Stimulated activated CD4-positive, alpha-beta T cell treated with anti-CD3 and anti-CD28 coated beads, Interleukin-1b, Interleukin-23, amount 100 ng/mL, for 4 hours (primary cell): ENCODE measurements around the gene CYP46A1.

ENCODE experiments used
- DNase-seq, 2 donors: peaks; one replicate each; pipeline ENCODE4 v3.0.0-alpha.2; 2020; ENCODE audit warnings: low read depth in 2 of 2

The CYP46A1 gene

DNA sequence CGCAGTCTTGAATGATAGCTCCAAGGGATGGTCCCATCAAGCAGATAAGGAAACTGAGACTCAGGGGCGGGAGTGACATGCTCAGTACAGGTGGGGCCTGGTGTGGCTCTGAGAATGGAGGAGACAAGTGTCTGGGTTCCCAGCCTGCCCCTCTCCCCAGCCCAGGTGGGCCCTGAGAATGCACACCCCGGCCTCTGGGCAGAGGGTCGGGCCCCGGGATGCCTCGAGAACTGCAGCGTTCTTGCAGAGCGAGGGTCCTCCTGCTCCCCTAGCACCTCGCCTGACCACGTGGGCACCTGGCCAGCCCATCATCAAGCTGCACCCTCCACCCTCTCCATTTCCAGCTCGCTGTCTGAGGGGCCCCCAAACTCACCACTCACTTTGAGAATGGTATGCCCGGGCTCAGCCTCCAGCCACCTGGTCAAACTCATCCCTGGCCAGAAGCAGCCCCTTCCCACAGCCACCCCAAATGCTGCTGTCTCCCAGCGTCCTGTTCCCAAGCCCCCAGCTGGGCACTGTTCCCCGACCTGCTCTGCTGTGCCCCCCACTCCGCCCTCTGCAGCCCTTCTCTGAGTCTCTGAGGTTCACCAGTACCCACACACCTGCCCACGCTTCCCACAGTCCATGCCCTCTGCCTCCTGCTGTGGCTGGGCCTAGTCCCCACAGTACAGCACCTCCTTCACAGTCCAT, 44.3 kb downstream of the CYP46A1 start:
- no peak for DNase-seq

DNA sequence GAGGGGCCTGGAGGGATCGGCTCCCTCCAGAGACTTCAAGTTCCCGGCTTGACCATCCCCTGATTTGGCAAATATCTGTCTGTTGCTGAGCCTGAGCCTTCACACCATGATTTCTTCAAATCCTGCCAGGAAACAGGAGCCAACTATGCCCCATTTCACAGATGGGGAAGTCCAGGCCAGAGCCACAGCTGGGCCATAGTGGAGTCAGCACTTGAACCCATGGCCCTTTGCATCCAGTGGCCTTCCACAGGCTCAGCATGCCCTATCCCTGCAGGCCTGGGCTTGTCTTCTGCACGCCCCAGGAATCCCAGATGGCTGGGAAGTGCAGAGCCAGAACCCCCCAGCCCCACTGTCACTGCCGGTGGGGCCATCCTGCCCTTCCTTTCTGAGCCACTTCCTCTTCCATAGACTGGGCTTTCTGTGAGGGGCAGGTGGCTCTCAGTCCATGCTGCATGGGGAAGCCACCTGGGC, 44.9 kb downstream of the CYP46A1 start:
- no peak for DNase-seq

DNA sequence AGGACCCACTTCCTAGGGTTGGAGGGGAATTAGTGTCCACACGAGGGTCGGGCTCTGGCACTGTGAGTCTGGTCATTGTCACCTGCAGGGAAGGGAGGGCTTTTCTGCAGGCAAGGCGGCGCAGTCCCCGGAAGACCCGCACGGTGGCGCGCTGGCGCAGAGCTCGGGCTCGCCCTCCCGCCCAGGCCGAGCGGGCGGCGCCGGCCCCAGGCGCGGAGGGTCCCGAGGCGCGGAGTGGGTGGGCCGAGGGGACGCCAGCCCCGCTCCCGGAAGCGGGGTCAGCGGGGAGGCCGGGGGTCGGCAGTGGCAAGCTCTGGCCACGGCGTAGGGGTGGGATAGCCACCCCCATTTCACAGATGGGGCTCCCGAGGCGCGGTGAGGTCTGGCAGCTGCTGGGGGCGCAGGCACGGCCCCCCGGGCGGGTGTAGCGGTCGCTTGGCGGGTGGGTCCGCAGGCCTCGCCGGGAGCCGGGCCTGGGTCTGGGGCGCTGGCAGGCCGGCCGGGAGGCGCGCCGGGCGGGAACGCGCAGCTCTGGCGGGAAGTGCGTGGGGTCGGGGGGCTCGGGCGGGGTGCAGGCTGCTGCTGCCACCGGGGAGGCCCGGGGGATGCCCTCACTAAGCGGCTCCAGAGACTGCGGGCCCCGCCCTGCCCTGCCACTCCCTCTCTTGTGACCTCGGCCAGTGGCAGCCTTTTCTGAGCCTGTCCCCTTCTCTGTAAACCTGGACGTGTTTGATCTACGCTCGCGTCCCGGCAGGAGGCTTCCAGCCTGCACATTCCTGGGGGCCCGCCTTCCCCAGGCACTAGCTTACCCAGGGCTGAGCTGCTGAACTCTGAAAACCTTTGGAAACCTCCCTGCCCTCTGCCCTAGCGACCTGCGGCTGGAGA, 46.1 kb downstream of the CYP46A1 start:
- DNase-seq = peak; percentile 47 to 72

DNA sequence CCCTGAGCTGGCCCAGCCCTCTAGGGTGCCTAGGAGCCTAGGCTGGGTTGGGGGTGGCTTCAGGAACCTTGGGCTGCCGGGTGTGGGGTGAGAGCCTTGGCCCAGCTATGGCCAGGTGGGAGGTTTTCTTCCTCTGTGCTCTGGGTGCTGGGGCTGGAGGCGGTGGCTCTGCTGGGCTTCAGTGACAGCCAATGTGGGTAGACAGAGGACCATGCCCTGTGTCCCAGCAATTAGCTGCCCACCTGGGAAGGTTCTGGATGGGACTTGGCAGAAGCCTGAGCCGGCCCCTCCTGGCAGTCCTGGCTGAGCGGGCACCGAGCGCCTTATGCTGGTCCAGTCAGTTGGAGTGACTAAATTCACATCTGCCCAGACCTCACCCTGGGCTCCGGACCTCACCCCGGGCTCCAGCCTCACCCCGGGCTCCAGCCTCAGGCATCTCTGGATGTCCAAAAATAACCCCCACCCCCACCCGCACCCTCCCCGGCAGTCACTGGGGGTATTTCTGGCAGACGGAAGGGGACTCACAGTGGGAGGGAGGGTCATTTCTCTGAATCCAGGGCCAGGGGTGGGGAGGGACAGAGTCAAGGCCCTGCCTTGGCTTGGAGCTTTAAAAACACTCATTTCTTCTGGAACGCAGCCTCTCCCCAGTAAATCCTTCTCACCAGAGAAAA, 46.9 kb downstream of the CYP46A1 start:
- DNase-seq = no peak

DNA sequence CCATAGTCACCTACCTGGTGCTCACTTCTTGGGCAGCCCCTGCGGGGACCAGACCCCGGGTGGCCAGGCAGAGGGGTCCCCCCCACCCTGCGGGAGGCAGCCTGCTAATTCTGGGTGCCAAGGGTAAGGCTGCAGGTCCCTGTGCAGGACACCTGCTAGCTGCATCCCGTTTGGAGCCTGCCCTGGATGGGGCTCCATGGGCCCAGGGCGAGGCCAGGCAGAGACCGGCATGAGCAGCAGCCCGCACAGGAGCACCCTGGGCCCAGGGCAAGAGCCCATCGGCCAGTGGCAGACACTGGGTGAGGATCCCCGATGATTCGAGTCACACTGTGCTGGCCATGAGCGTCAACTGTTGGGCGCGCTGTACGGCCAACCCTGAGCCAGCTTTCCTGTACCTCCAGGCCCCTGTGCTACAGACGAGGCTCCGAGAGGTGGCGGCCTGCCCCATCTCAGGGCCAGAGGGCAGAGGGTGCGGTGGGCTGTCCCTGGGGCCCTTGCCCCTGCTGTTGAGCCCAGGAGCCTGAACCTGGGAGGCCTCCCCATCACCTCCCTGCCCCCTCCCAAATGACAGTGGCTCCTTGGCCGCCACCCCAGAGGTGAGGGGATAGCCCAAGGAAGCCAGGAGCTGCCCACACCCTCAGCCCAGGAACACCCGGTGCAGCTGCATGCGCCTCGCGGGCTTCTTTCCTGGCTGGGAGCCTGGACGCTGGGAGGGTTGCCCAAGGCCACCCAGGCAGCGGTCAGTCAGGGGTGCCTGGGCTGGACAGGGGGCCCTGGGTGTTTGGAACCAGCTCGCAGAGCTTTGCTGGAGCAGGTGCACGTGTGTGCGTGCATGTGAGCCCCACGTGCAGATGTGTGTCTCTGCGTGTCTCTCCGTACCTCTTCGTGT, 47.7 kb downstream of the CYP46A1 start:
- DNase-seq = no peak

DNA sequence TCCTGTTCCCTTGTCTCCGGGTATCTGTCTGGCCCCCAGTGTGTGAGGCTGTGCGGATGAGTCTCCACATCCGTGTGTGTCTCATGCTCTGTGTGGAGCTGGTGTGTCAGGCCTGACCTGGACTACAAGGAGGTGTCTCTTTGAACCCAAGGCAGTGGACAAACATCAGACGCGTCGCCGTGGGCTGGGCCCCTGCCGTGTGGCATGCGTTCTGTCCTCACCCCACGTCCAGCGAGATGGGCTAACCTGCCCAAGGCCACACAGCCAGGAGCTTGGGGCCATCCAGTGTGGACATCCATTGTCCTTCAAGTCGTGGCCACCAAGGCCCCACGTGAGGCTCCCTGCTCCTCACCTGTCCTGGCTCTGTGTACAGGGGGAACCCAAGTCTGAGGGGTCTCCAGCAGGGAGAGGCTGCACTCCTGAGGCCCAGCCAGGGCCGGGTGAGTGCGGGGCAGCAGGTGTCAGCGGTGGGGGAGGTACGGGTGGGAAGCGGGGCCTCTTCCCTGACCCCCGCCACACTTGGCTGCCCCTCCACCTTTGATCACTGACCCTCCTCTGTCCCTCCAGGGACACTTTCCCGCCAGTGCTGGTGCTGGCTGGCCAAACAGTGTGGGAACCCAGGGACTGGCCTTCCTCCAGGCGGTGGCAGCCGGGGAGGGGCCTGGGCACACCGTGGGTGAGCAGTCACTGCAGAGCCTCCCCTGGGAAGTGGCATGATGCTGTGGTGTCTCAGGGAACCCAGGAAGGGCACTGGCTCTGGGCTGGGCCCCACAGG, 48.5 kb downstream of the CYP46A1 start:
- DNase-seq = no peak

DNA sequence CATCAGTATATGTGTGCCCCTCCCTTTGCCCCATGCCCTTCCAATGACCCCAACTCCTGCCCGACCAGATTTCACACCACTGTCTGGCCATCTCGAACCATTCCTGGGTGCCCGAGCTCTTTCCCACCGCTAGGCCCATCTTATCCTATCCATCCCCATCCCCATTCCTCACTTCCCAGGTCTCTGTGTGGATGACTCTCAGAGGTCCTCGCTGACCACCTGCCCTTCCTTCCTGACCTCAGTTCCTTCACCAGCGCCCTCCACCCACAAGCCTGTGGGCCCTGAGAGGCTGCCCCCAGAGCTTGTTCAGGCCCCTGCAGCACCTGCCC, 49.1 kb downstream of the CYP46A1 start:
- DNase-seq = no peak

DNA sequence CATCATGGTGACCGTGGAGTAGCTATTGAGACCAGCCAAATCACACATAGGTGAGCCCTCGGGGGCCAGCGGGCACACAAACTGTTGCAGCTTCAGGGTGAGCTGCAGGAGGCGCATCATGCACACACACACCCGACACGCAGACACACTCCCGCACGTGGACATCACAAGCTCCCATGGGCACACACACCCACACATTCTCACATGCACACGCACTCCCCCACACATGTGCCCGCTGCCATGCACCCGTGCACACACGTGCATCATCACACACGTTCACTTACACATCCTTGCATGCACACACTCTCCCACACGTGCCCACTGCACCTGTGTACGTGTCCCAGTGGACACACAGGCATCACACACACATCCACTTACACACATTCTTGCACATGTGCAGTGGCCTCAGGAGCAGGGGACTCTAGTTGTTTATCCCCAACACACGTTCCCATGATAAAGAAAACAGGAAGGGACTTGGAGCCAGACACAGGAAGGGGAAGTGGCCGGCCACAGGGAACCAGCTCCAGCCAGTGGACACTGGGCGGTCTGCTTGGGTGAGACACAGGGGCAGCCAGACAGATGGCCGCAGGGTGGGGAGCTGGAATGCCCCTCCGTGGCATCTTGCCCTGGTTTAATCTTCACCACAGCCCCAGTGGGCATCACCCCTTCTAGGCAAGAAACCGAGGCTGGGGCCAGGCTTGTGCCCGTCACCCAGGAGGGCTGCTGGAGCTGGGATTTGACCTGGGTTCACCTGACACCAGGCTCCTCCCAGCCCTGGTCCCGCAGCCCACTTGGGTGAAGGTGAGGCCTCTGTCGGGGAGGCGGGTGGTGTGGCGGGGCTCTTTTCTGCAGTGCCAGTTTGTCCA, 49.7 kb downstream of the CYP46A1 start:
- DNase-seq = no peak

DNA sequence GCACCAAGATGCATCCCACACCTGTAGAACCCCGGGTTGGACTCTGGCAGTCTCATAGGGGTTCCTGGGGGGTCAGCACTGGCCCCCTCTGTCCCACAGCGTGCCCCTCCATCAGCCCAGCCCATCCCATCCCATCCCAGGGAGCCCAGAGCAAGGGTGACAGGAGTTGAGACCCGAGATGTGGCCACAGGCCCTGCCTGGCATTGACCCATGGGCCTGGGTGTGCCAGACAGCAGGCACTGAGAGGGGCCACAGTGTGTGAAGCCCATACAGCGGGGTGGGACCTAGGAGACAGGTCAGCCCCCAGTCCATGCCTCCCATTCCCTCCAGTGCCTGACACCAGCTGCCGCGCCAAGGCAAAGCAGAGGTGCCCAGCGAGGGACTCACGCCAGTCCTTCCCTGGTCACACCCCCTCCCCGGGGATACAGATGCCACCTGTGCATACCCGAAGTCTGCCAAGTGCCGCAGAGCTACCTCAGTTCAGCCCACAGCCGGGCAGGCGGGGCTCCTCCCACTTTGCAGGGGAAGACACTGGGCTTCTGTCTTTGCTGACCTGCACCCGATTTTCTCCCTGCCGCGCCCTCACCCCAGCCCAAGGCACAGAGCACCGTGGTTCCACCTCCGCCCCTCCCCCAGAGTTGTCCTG, 50.4 kb downstream of the CYP46A1 start:
- DNase-seq = no peak

DNA sequence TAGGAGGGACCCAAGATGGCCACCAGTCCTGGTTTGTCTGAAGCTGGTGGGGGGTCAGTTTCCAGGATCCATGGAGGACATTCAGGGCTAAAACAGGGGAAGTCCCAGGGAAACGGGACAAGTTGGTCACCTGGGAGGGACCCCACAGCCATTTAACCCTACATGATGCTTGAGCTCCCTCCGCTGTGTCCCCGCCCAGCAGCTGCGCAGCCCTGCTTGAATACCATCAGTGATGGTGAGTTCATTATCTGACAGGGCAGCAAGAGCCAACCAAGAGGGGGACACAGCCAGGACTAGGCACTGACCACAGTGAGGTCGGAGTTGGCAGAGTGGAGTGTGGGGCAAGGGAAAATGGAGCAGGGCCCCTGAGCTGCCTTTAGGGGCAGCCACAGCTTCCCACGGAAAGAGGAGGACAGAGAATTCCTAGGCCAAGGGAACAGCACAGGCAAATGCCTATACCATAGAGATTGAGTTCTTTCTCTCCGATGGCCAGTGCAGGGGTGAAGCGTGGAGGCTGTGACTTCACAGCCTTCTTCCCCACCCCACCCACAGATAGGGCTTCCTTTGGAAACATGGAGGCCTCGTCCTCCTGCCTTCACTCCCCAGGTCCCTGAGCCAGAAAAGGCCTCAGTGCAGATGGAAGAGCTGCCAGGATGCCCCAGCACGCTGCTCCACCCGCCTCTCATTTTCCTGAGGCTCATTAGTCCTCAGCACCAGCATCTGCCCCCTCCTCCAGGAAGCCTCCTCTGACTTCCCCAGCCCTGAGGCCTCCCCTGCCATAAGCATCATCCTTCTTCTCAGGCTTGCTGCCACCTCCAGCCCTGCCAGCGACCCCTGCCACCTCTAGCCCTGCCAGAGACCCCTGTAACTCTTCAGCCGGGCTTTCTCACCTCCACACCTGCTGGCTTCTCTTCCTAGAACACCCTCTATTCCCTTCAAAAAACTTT, 51.4 kb downstream of the CYP46A1 start:
- DNase-seq = no peak

DNA sequence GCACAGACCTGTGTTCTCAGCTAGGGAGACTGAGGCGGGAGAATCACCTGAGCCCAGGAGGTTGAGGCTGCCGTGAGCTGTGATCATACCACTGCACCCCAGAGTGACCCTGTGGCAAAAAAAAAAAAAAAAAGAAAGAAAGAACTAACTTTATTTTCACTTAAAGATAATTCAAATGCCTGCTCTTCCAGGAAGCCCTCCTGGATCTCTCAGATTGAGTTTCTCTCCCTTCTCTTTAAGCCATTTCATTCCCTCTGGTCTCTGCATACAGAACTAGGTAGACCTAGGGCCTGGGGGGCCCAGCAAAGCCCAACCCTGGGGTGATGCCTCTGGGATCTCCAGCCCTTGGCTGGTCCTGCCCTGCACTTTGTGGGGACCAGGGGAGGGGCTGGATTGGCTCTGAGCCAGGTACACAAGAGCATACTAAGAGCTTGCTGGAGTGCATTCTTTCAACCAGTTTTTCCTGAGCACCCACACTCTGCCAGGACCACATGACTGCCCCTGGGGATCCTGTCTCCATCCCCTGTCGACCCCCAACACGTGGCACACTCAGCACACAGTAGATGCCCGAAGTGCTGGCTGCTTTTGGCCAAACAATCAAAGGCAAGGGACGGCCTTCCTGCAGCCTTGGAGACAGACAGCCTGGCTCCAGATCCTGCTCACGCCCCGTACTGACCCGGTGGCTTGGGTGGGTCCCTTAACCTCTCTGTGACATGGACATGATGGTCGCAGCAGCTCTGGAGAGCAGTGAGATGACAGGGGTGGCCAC, 52.7 kb downstream of the CYP46A1 start:
- no peak for DNase-seq

DNA sequence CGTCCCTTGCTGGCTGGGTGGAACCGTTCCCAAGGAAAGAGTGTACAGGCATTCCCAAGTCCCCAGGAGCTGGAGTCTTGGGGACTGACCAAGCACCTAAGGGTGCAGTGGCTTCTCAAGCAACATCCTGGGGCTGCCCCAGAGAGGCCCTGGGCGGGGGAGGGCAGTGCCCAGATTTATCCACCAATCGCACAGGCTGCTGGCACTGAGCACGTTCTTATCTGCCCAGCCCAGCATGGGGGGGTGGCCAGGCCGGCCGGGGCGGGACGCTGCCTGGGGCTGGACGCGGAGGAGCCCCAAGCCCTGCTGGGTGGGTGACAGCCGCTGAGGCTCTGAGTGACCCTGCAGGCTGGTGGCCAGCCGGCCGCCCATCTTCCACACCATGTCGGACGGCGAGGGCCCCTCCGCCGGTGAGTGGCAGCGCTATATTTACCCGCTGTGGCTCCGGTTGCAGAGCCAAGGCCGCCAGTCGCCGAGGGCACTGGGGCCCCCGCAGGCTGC, 53.4 kb downstream of the CYP46A1 start:
- DNase-seq = no peak

DNA sequence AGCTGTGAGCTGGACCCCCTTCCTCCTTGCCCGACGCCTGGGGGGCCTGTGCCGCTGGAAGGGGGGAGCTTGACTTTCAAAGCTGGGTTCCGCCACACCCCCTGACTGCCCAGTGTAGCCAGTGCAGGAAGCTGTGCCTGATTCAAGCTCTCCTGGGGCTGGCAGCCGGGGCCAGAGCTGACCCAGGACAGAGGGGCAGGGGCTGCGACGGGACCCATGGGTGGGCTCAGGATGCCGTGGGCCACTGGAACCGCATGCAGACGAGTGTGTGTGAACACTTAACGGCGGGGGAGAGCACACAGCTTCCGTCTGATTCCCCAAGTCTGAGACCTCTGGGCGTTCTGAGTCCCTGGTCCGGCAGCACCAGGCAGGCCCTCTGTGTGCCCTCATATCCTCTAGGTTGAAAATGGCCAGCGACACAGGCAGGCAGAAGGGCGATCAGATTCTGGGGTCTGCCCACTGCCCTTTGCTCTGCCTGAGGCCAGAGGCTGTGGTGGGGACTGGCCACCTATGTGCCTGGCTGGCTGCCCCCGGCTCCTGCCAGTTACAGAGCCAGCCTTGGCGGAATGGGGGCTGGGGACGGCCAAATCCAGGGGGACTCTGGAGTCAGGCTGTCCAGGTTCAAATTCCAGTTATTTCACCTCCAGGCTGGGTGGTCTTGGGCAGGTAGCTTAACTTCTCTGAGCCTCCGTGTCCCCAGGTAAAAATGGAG, 54.0 kb downstream of the CYP46A1 start:
- DNase-seq = no peak

DNA sequence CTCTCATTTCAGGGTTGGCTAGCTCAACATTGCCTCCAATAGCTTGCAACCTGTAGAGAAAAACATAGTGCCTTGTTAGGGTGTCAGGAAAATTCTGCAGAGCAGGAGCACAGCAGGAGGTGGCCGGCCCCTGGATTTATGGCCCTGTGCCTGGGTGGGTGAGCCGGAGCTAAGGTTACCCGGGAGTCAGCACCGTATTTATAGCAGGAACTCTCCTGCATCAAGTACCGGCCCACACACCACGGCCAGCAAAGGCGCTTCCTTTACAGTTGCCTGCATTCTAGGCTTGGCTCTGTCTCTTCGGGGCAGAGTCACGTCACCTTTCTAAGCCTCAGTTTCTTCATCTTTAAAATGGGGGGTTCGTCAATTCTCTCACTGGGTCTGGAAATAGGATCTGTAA, 56.3 kb downstream of the CYP46A1 start:
- no peak for DNase-seq

DNA sequence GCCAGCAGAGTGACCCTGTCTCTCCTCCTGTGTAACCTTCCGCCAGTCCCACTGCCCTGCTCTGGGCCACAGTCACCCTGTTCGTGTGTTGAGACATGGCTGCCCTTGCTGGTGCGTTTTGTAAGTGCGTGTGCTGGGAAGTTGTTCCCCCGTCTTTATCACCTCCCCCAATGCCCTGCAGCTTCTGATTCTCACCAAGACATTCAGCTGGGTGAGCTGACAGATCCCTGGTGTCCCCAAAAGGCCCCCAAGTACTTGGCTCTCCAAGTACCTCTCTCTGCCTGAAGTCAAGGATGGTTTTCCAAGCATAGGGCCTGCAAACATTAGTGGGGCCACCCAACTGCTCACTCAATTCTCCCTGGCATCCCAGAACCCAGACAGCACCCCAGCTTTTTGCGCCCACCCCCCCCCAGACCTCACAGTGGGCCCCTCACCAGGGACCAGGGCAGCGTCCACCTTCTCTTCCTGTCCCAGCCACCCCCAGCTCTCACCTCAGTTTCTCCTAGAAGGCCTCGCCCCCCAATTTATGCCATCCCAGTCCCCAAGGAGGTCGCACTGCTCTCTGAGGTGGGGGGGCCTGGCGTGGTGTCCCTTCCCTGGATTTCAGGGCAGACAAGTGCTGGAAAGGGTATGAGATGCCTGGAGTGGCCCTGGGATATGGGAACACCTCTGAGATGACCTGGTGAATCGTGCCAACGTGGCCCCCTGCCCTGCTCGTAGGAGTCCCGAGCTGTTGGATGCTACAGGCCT, 57.3 kb downstream of the CYP46A1 start:
- DNase-seq = no peak

DNA sequence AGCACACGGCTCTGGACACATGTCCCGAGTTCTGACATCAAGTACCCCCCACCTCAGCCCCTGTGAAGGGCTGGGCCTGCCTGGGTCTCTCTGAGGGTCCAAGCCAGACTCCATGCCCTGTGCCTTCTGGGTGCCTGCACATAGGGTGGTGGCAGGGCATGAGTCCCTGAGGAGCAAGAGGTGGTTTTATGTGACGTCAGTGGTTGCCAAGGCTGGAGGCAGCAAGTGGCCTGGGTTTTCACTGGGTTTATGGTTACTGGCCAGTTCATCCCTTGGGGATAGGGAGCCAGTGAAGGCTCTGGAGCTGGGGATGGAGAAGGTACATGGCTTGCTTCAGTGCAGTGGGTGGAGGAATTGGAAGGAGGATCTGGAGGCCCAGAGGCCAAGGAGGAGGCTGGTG, 58.0 kb downstream of the CYP46A1 start:
- no peak for DNase-seq
